Dendritic cell treated with granulocyte-macrophage colony-stimulating factor and Interleukin-4, amounts not matched to agents 40 ng/mL and 50 ng/mL, for 4 days (primary cell): ENCODE data around the gene PARP16.

Experiments used
- H3K27ac Mint-ChIP-seq: one replicate; pipeline ENCODE4 v1.8.0; 2022; ENCODE audit warnings: mild to moderate bottlenecking, mixed read lengths
- H3K27me3 Mint-ChIP-seq: one replicate; pipeline ENCODE4 v1.8.0; 2022; ENCODE audit warnings: mild to moderate bottlenecking, mixed read lengths
- H3K36me3 Mint-ChIP-seq: one replicate; pipeline ENCODE4 v1.8.0; 2022; ENCODE audit warnings: low read depth, mixed read lengths
- H3K4me1 Mint-ChIP-seq: one replicate; pipeline ENCODE4 v1.8.0; 2022; ENCODE audit warnings: low read depth, mixed read lengths
- H3K4me3 Mint-ChIP-seq: one replicate; pipeline ENCODE4 v1.8.0; 2022; ENCODE audit warnings: mild to moderate bottlenecking, moderate library complexity, mixed read lengths
- H3K9me3 Mint-ChIP-seq: one replicate; pipeline ENCODE4 v1.8.0; 2022; ENCODE audit warnings: mixed read lengths
- intact Hi-C: fragments of 100-400 bp; cut with micrococcal nuclease; formaldehyde crosslinking; loops from one replicate; pipeline ENCODE4 v1.15.0; 2022

The PARP16 gene

DNA sequence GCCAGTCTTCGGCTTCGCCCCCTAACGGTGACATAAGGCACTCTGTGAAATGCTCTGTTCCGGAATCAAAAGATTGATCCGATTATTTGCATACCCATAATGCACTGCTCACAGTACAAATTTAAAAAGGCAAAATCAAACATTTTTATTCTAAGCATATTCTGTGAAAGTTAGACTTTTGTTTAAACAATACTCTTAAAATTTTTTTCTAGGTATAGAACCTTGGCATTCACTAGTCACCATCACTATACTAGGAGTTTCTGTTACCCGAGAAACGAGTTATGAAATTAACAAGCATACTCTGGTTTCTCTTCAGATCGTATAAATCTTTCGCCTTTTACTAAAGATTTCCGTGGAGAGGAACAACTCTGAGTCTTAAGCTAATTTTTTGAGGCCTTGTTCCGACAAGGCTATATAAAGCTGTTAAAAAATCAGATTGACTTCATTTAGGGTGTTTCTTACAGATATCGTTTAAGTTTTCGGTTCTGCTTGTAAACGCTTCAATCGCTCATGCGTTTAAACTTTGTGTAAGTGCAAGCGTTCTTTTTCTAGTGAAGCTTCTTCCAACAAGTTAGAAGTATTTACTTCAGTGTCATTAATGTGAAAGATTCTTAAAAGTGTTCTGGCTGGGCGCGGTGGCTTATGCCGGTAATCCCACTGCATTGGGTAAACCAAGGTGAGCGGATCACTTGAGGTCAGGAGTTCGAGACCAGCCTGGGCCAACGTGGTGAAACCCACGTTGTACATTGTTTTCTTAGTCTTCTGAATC lies 17.9 kb upstream of the PARP16 start, which contains the start of gene RNU5B-1:
RNU5B-1 (plus strand) TSS at position 297 of the 769 bp plus-strand sequence.
- peak within 1 kb of the TSS; percentile 98 for H3K27ac Mint-ChIP-seq
- H3K9me3 Mint-ChIP-seq: no peaks in the 10 kb centered on the region
- H3K4me1 Mint-ChIP-seq: peaks cover 10% of the 10 kb centered on the region
- H3K36me3 Mint-ChIP-seq: no peaks in the 10 kb centered on the region
- H3K4me3 Mint-ChIP-seq: peak within 1 kb of the TSS; percentile 81
- intact Hi-C loops: loop anchor here (1.0 to 2.0 kb wide), 2 partner anchors 8 to 120 kb away; partner anchors contain the start of genes CLPX and RNU5A-1
- H3K27me3 Mint-ChIP-seq: no peaks in the 10 kb centered on the region

GRCh38 chr15:65303687-65304380 lies 17.2 kb upstream of the PARP16 start:
- Mint-ChIP-seq H3K36me3 (no peaks in the 10 kb centered on the region), H3K27me3 (no peaks in the 10 kb centered on the region), H3K4me1 (peaks cover 10% of the 10 kb centered on the region), H3K27ac (peak overlapping the region; percentile 98), H3K9me3 (no peaks in the 10 kb centered on the region), H3K4me3 (peak overlapping the region; percentile 81)
- intact Hi-C loops: loop anchor here (1.0 to 2.0 kb wide), 2 partner anchors 8 to 119 kb away; partner anchors contain the start of genes CLPX and RNU5A-1

DNA sequence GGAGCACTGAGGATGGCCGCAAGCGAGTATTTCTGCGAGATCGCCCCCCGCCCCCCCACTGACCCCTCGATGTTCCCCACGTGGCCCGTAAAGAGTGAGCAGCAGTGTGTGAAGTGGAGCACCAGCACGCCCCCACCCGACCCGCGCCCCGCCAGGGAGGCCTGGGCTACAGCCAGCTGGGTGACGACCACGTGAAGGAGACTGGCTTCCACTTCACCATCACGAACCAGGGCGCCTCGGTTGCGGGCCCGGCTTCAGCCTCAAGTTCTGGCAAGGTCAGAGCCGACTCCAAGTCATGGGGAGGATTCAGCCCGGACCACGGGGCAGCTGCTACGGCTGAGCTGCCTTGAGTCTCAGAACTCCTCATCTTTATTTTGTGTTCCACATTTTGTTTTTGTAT lies 15.4 kb upstream of the PARP16 start:
- Mint-ChIP-seq H3K27ac (no peak overlapping the region), H3K36me3 (no peaks in the 10 kb centered on the region), H3K9me3 (no peaks in the 10 kb centered on the region), H3K4me3 (no peak overlapping the region), H3K4me1 (peaks cover 20% of the 10 kb centered on the region), H3K27me3 (no peaks in the 10 kb centered on the region)
- intact Hi-C loops: no loop called here

DNA sequence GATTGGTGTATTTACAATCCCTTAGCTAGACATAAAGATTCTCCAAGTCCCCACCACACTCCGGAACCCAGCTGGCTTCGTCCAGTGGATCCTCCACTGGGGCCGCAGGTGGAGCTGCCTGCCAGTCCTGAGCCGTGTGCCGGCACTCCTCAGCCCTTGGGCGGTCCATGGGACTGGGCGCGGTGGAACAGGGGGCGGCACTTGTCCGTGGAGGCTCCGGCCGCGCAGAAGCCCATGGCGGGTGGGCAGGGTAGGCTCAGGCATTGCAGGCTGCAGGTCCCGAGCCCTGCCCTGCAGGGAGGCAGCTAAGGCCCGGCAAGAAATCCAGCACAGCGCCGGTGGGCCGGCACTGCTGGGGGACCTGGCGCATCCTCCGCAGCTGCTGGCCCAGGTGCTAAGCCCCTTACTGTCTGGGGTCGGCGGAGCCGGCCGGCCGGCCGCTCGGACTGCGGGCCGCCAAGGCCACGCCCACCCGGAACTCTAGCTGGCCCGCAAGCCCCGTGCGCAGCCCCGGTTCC lies 14.3 kb upstream of the PARP16 start:
- H3K4me1 Mint-ChIP-seq: peaks cover 20% of the 10 kb centered on the region
- H3K27ac Mint-ChIP-seq: no peak overlapping the region
- H3K27me3 Mint-ChIP-seq: no peaks in the 10 kb centered on the region
- no peak overlapping the region for H3K4me3 Mint-ChIP-seq
- H3K36me3 Mint-ChIP-seq: no peaks in the 10 kb centered on the region
- intact Hi-C loops: no loop called here
- H3K9me3 Mint-ChIP-seq: no peaks in the 10 kb centered on the region

- Mint-ChIP-seq H3K4me3 (no peak overlapping the region), H3K9me3 (no peaks in the 10 kb centered on the region)
- intact Hi-C loops: loop anchor here (10.0 kb wide), 1 partner anchor 244 kb away; no protein-coding TSS in a partner anchor
These were observed 12.0 kb upstream of the PARP16 start for GRCh38 chr15:65298731-65299130.

DNA sequence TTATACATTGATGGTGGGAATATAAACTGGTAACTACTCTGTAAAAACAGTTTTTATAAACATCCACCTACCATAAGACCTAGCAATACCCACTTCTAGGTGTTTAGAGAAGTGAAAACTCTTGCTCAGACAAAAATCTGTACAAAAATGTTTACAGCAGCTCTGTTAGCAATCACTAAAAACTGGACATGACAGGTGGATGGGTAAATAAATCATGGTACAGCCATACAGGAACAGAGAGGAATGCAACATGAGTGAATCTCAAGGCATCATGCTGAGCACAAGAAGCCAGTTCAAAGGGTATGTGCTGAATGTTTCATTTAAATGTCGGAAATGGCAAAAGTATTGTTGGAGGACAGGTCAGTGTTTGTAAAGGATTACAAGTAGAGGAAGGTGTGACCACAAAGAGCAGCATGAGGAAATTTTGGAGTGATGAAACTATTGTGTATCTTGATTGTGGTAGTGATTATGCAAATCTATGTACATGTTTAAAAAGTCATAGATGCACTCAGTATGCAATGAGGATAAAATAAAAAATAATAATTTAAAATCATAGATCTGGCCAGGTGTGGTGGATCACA lies 6.3 kb upstream of the PARP16 start:
- H3K9me3 Mint-ChIP-seq: no peaks in the 10 kb centered on the region
- no peaks in the 10 kb centered on the region for H3K36me3 Mint-ChIP-seq
- peaks cover 11% of the 10 kb centered on the region for H3K4me1 Mint-ChIP-seq
- no peak overlapping the region for H3K4me3 Mint-ChIP-seq
- H3K27me3 Mint-ChIP-seq: no peaks in the 10 kb centered on the region
- intact Hi-C loops: loop anchor here (10.0 kb wide), 1 partner anchor 238 kb away; no protein-coding TSS in a partner anchor
- no peak overlapping the region for H3K27ac Mint-ChIP-seq

More at GRCh38 chr15:65298731-65299130, 12.0 kb upstream of the PARP16 start:
- H3K36me3 Mint-ChIP-seq: no peaks in the 10 kb centered on the region
- H3K4me1 Mint-ChIP-seq: peaks cover 15% of the 10 kb centered on the region
- no peaks in the 10 kb centered on the region for H3K27me3 Mint-ChIP-seq
- H3K27ac Mint-ChIP-seq: no peak overlapping the region

- peaks cover 7% of the 10 kb centered on the region for H3K36me3 Mint-ChIP-seq
- peaks cover 29% of the 10 kb centered on the region for H3K4me1 Mint-ChIP-seq
- no peak overlapping the region for H3K4me3 Mint-ChIP-seq
- intact Hi-C loops: loop anchor here (10.0 kb wide), 1 partner anchor 235 kb away; no protein-coding TSS in a partner anchor
- no peak overlapping the region for H3K27ac Mint-ChIP-seq
- H3K9me3 Mint-ChIP-seq: no peaks in the 10 kb centered on the region
- H3K27me3 Mint-ChIP-seq: no peaks in the 10 kb centered on the region
These were observed 3.5 kb upstream of the PARP16 start for GRCh38 chr15:65290228-65290627.

GRCh38 chr15:65289261-65289854 lies 2.7 kb upstream of the PARP16 start:
- Mint-ChIP-seq H3K27ac (no peak overlapping the region), H3K4me3 (no peak overlapping the region), H3K4me1 (peaks cover 29% of the 10 kb centered on the region), H3K9me3 (no peaks in the 10 kb centered on the region), H3K27me3 (no peaks in the 10 kb centered on the region), H3K36me3 (peaks cover 7% of the 10 kb centered on the region)
- intact Hi-C loops: no loop called here

GRCh38 chr15:65287520-65287855 lies 805 bp upstream of the PARP16 start:
- peak overlapping the region; percentile 90 for H3K27ac Mint-ChIP-seq
- peaks cover 17% of the 10 kb centered on the region for H3K36me3 Mint-ChIP-seq
- peaks cover 29% of the 10 kb centered on the region for H3K4me1 Mint-ChIP-seq
- no peaks in the 10 kb centered on the region for H3K9me3 Mint-ChIP-seq
- intact Hi-C loops: no loop called here
- H3K27me3 Mint-ChIP-seq: no peaks in the 10 kb centered on the region
- H3K4me3 Mint-ChIP-seq: peak overlapping the region; percentile 85

DNA sequence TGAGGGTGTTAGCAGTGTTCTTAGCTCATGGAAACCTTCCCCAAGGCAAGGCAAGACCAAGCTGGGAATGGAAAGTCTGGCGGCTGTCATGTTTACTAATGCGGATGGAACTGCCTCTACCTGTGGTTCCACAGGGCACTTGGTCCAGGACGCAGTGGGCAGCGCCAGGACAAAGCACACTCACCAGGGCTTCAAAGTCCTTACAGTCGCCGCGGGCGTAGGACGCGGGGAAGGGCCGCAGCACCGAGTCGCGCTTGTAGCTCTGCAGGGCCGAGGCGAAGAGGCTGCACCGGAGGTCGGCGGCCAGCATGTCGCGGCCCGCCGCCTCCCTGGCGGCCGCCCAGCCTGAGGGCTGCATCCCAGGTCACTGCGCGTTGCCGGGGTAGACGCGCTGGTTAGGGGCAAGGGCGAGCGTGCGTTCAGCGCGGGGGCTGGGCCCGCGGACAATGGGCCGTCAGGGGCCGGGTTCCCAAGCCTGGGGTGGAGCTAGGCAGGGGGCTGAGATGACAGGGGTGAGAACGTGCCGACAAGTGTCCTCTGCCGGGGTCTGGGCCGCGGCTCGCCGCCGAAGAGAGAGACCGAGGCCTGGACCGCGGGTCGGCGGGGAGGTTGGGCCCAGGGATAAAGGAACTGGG lies 497 bp downstream of the PARP16 start:
- H3K4me3 Mint-ChIP-seq: peak overlapping the region; percentile 85
- H3K36me3 Mint-ChIP-seq: peaks cover 21% of the 10 kb centered on the region
- H3K27ac Mint-ChIP-seq: peak overlapping the region; percentile 90
- H3K4me1 Mint-ChIP-seq: peaks cover 29% of the 10 kb centered on the region
- H3K27me3 Mint-ChIP-seq: no peaks in the 10 kb centered on the region
- intact Hi-C loops: no loop called here
- no peaks in the 10 kb centered on the region for H3K9me3 Mint-ChIP-seq

GRCh38 chr15:65285291-65286068 lies 1.2 kb downstream of the PARP16 start:
- Mint-ChIP-seq H3K9me3 (no peaks in the 10 kb centered on the region), H3K4me3 (peak overlapping the region; percentile 85), H3K4me1 (peaks cover 29% of the 10 kb centered on the region), H3K27me3 (no peaks in the 10 kb centered on the region), H3K36me3 (peaks cover 21% of the 10 kb centered on the region), H3K27ac (peak overlapping the region; percentile 90)
- intact Hi-C loops: no loop called here

DNA sequence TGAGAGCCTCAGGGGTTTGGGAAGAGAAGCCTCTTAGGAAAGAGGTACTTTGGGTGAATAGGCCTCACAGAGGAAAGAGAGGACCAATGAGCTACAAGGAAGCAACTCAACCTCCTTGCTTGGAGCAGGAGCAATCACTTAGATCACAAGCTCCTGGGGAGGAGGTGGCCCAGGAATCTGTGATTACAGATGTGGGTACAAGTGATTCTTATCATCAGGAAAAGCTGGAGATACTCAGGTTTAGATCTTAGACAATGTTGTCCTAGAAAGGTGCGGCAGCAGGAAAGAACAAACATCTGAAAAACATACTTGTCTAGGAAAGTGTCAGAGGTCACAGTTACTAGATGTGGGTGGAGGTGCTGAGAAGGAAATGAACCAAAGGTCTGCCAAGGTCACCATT lies 8.2 kb downstream of the PARP16 start:
- Mint-ChIP-seq H3K4me3 (no peak overlapping the region), H3K36me3 (peaks cover 15% of the 10 kb centered on the region), H3K27ac (no peak overlapping the region), H3K27me3 (no peaks in the 10 kb centered on the region), H3K4me1 (peaks cover 29% of the 10 kb centered on the region), H3K9me3 (no peaks in the 10 kb centered on the region)
- intact Hi-C loops: no loop called here

GRCh38 chr15:65277015-65277414 lies 9.7 kb downstream of the PARP16 start:
- no peak overlapping the region for H3K27ac Mint-ChIP-seq
- no peak overlapping the region for H3K4me3 Mint-ChIP-seq
- H3K9me3 Mint-ChIP-seq: no peaks in the 10 kb centered on the region
- H3K4me1 Mint-ChIP-seq: peaks cover 25% of the 10 kb centered on the region
- H3K27me3 Mint-ChIP-seq: no peaks in the 10 kb centered on the region
- intact Hi-C loops: no loop called here
- H3K36me3 Mint-ChIP-seq: peaks cover 6% of the 10 kb centered on the region
